ENCODE results near the gene MAGEB1.

DNA sequence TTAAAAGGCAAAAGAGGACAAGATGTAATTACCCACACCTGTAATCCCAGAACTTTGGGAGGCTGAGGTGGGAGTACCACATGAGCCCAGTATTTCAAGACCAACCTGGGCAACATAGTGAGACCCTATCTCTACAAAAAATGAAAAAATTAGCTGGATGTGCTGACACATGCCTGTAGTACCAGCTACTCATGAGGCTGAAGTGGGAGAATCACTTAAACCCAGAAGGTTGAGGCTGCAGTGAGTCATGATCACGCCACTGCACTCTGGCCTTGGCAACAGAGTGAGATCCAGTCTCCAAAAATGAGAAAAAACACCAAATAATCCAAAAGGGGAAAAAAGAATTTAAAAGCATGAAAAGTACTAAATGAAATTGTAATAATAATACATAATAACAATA is 31.4 kb downstream of the MAGEB1 start:
- TF ChIP-seq, protein P1, sequence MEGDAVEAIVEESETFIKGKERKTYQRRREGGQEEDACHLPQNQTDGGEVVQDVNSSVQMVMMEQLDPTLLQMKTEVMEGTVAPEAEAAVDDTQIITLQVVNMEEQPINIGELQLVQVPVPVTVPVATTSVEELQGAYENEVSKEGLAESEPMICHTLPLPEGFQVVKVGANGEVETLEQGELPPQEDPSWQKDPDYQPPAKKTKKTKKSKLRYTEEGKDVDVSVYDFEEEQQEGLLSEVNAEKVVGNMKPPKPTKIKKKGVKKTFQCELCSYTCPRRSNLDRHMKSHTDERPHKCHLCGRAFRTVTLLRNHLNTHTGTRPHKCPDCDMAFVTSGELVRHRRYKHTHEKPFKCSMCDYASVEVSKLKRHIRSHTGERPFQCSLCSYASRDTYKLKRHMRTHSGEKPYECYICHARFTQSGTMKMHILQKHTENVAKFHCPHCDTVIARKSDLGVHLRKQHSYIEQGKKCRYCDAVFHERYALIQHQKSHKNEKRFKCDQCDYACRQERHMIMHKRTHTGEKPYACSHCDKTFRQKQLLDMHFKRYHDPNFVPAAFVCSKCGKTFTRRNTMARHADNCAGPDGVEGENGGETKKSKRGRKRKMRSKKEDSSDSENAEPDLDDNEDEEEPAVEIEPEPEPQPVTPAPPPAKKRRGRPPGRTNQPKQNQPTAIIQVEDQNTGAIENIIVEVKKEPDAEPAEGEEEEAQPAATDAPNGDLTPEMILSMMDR (conservative IDR thresholded peaks at IDR 0.05; ENCODE audit: low read depth in 2 of 2) = no peak
- TF ChIP-seq EZH2phosphoT487 (IDR thresholded peaks at IDR 0.05; ENCODE audit: unreplicated experiment) (no peak), POLR2AphosphoS5 (IDR thresholded peaks at IDR 0.05; ENCODE audit: low read depth) (no peak), EZH2 (IDR thresholded peaks at IDR 0.05; ENCODE audit: low read depth, unreplicated experiment) (no peak), JUNB (IDR thresholded peaks at IDR 0.05; ENCODE audit: unreplicated experiment) (no peak)
- TF ChIP-seq, protein P2, sequence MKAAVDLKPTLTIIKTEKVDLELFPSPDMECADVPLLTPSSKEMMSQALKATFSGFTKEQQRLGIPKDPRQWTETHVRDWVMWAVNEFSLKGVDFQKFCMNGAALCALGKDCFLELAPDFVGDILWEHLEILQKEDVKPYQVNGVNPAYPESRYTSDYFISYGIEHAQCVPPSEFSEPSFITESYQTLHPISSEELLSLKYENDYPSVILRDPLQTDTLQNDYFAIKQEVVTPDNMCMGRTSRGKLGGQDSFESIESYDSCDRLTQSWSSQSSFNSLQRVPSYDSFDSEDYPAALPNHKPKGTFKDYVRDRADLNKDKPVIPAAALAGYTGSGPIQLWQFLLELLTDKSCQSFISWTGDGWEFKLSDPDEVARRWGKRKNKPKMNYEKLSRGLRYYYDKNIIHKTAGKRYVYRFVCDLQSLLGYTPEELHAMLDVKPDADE (IDR thresholded peaks at IDR 0.05) = no peak
- TF ChIP-seq, protein P3, sequence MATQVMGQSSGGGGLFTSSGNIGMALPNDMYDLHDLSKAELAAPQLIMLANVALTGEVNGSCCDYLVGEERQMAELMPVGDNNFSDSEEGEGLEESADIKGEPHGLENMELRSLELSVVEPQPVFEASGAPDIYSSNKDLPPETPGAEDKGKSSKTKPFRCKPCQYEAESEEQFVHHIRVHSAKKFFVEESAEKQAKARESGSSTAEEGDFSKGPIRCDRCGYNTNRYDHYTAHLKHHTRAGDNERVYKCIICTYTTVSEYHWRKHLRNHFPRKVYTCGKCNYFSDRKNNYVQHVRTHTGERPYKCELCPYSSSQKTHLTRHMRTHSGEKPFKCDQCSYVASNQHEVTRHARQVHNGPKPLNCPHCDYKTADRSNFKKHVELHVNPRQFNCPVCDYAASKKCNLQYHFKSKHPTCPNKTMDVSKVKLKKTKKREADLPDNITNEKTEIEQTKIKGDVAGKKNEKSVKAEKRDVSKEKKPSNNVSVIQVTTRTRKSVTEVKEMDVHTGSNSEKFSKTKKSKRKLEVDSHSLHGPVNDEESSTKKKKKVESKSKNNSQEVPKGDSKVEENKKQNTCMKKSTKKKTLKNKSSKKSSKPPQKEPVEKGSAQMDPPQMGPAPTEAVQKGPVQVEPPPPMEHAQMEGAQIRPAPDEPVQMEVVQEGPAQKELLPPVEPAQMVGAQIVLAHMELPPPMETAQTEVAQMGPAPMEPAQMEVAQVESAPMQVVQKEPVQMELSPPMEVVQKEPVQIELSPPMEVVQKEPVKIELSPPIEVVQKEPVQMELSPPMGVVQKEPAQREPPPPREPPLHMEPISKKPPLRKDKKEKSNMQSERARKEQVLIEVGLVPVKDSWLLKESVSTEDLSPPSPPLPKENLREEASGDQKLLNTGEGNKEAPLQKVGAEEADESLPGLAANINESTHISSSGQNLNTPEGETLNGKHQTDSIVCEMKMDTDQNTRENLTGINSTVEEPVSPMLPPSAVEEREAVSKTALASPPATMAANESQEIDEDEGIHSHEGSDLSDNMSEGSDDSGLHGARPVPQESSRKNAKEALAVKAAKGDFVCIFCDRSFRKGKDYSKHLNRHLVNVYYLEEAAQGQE (IDR thresholded peaks at IDR 0.05; ENCODE audit: unreplicated experiment) = no peak
- TF ChIP-seq, protein P4, sequence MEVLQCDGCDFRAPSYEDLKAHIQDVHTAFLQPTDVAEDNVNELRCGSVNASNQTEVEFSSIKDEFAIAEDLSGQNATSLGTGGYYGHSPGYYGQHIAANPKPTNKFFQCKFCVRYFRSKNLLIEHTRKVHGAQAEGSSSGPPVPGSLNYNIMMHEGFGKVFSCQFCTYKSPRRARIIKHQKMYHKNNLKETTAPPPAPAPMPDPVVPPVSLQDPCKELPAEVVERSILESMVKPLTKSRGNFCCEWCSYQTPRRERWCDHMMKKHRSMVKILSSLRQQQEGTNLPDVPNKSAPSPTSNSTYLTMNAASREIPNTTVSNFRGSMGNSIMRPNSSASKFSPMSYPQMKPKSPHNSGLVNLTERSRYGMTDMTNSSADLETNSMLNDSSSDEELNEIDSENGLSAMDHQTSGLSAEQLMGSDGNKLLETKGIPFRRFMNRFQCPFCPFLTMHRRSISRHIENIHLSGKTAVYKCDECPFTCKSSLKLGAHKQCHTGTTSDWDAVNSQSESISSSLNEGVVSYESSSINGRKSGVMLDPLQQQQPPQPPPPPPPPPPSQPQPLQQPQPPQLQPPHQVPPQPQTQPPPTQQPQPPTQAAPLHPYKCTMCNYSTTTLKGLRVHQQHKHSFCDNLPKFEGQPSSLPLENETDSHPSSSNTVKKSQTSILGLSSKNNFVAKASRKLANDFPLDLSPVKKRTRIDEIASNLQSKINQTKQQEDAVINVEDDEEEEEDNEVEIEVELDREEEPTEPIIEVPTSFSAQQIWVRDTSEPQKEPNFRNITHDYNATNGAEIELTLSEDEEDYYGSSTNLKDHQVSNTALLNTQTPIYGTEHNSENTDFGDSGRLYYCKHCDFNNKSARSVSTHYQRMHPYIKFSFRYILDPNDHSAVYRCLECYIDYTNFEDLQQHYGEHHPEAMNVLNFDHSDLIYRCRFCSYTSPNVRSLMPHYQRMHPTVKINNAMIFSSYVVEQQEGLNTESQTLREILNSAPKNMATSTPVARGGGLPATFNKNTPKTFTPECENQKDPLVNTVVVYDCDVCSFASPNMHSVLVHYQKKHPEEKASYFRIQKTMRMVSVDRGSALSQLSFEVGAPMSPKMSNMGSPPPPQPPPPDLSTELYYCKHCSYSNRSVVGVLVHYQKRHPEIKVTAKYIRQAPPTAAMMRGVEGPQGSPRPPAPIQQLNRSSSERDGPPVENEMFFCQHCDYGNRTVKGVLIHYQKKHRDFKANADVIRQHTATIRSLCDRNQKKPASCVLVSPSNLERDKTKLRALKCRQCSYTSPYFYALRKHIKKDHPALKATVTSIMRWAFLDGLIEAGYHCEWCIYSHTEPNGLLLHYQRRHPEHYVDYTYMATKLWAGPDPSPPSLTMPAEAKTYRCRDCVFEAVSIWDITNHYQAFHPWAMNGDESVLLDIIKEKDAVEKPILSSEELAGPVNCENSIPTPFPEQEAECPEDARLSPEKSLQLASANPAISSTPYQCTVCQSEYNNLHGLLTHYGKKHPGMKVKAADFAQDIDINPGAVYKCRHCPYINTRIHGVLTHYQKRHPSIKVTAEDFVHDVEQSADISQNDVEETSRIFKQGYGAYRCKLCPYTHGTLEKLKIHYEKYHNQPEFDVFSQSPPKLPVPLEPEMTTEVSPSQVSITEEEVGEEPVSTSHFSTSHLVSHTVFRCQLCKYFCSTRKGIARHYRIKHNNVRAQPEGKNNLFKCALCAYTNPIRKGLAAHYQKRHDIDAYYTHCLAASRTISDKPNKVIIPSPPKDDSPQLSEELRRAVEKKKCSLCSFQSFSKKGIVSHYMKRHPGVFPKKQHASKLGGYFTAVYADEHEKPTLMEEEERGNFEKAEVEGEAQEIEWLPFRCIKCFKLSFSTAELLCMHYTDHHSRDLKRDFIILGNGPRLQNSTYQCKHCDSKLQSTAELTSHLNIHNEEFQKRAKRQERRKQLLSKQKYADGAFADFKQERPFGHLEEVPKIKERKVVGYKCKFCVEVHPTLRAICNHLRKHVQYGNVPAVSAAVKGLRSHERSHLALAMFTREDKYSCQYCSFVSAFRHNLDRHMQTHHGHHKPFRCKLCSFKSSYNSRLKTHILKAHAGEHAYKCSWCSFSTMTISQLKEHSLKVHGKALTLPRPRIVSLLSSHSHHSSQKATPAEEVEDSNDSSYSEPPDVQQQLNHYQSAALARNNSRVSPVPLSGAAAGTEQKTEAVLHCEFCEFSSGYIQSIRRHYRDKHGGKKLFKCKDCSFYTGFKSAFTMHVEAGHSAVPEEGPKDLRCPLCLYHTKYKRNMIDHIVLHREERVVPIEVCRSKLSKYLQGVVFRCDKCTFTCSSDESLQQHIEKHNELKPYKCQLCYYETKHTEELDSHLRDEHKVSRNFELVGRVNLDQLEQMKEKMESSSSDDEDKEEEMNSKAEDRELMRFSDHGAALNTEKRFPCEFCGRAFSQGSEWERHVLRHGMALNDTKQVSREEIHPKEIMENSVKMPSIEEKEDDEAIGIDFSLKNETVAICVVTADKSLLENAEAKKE (CRISPR knock-in tag; IDR thresholded peaks at IDR 0.05) = no peak

Measured in GM23338 (cell line).